GM12878 (cell line): ENCODE data around the gene MALRD1. TPM values are rescaled to one million over a fixed set of nuclear protein-coding genes. Genes with fewer than 3 reads are reported as not detected.

Source experiments
- ATAC-seq: fragments of 200-7000 bp; cut with Tn5 transposase; 3 replicates; pipeline ENCODE4 v1.9.1; 2020; ENCODE audit warnings: mild to moderate bottlenecking, moderate library complexity
- BruUV-seq: library from RNA; stranded (reverse); fragments of 400-500 nt; replicated peaks from 2 replicates; lab custom pipeline; 2021; lab: Mats Ljungman, UMichigan
- CTCF ChIA-PET: fragments of 300-600 bp; sonication (Branson Sonifier 250); formaldehyde crosslinking; extraction: SDS; loops from one replicate; lab custom pipeline; 2021; ENCODE audit warnings: inconsistent platforms; lab: Yijun Ruan, JAX
- POLR2A ChIA-PET: fragments of 350-600 bp; formaldehyde crosslinking; extraction: SDS; loops from one replicate; lab custom pipeline; 2021; ENCODE audit warnings: inconsistent platforms; lab: Charles Lee
- RAD21 ChIA-PET: fragments of 300-600 bp; sonication (Branson Sonifier 250); formaldehyde crosslinking; loops from one replicate; lab custom pipeline; 2023; ENCODE audit warnings: antibody characterized with exemption; ENCODE audit not compliant: unreplicated experiment; lab: Charles Lee
- SMC1A ChIA-PET: fragments of 300-600 bp; sonication (Branson Sonifier 250); formaldehyde crosslinking; loops from one replicate; lab custom pipeline; 2023; ENCODE audit not compliant: unreplicated experiment, uncharacterized antibody; lab: Charles Lee
- DNase-seq: peaks from one replicate; pipeline ENCODE4 v3.0.0-alpha.2; 2011; ENCODE audit warnings: low read depth, low spot score
- FAIRE-seq: peaks from 3 replicates; lab custom pipeline; 2011; peaks lifted over from hg19 to GRCh38; lab: Jason Lieb, UNC
- H2AFZ ChIP-seq: 2 replicates; pipeline ENCODE4 v1.6.0; 2011; ENCODE audit warnings: low read depth, low read length, control low read depth; ENCODE audit not compliant: control insufficient read depth
- H3K27ac ChIP-seq: 2 replicates; pipeline ENCODE4 v1.5.1; 2011; ENCODE audit warnings: control low read depth; ENCODE audit not compliant: control insufficient read depth, insufficient read depth
- H3K27me3 ChIP-seq, 2 experiments: replicated peaks in 1 of 2; 2 replicates each; pipeline versions ENCODE4 v1.6.0 to v1.6.1; 2011; ENCODE audit warnings: low read length in 1 of 2; ENCODE audit not compliant: control insufficient read depth in 2 of 2, insufficient read depth in 2 of 2
- H3K36me3 ChIP-seq, 2 experiments: 2 replicates each; pipeline ENCODE4 v1.5.1; 2011; ENCODE audit warnings: low read length in 1 of 2; ENCODE audit not compliant: control insufficient read depth in 2 of 2, insufficient read depth in 2 of 2
- H3K4me1 ChIP-seq: 2 replicates; pipeline ENCODE4 v1.6.1; 2011; ENCODE audit warnings: mild to moderate bottlenecking, low read length, moderate library complexity, mixed read lengths; ENCODE audit not compliant: control insufficient read depth, insufficient read depth
- H3K4me2 ChIP-seq: 2 replicates; pipeline ENCODE4 v1.6.0; 2011; ENCODE audit warnings: control low read depth; ENCODE audit not compliant: control insufficient read depth, insufficient read depth
- H3K4me3 ChIP-seq: fragments of 200-600 bp; sonication (generic); 2 replicates; pipeline ENCODE4 v1.5.1; 2016
- H3K79me2 ChIP-seq: 2 replicates; pipeline ENCODE4 v1.6.0; 2011; ENCODE audit warnings: low read length; ENCODE audit not compliant: control insufficient read depth, insufficient read depth
- H3K9ac ChIP-seq: 2 replicates; pipeline ENCODE4 v1.8.0; 2011; ENCODE audit warnings: low read length, control low read depth, mixed read lengths; ENCODE audit not compliant: control insufficient read depth, insufficient read depth
- H3K9me3 ChIP-seq: replicated peaks from 3 replicates; pipeline ENCODE4 v1.5.1; 2011; ENCODE audit warnings: mild to moderate bottlenecking, low read length; ENCODE audit not compliant: control insufficient read depth, insufficient read depth
- H4K20me1 ChIP-seq: 2 replicates; pipeline ENCODE4 v1.6.0; 2011; ENCODE audit not compliant: control insufficient read depth, insufficient read depth
- CTCF ChIP-seq, 3 experiments: IDR thresholded peaks in 2 of 3; conservative IDR thresholded peaks in 1 of 3; 2 replicates each; pipeline ENCODE4 v1.5.1; 2011; ENCODE audit warnings: low read depth in 3 of 3, low read length in 3 of 3, mild to moderate bottlenecking in 3 of 3, control low read depth in 2 of 3, moderate library complexity in 2 of 3, inconsistent platforms in 1 of 3, mixed read lengths in 1 of 3; ENCODE audit not compliant: control insufficient read depth in 2 of 3, insufficient read depth in 1 of 3; ENCODE audit errors: extremely low read depth in 1 of 3
- ESRRA ChIP-seq: IDR thresholded peaks from 2 replicates; pipeline ENCODE4 v1.6.1; 2012; ENCODE audit warnings: mild to moderate bottlenecking, low read length, improper control_type of control experiment
- EZH2 ChIP-seq: IDR thresholded peaks from 2 replicates; pipeline ENCODE4 v1.6.1; 2012; ENCODE audit warnings: low read depth, mild to moderate bottlenecking, control low read depth, inconsistent platforms, low read length, borderline replicate concordance; ENCODE audit not compliant: control insufficient read depth
- HDAC6 ChIP-seq: fragments of 200-600 bp; sonication (generic); IDR thresholded peaks from one replicate; pipeline ENCODE4 v1.8.0; 2017; ENCODE audit warnings: antibody characterized with exemption; ENCODE audit not compliant: unreplicated experiment
- JUND ChIP-seq: IDR thresholded peaks from 2 replicates; pipeline ENCODE4 v1.6.1; 2012; ENCODE audit warnings: low read depth, mild to moderate bottlenecking, low read length, improper control_type of control experiment, moderate library complexity
- PKNOX1 ChIP-seq: fragments of 450-650 bp; IDR thresholded peaks from 2 replicates; pipeline ENCODE4 v1.6.1; 2016; ENCODE audit warnings: mild to moderate bottlenecking
- POLR2AphosphoS2 ChIP-seq: IDR thresholded peaks from 2 replicates; pipeline ENCODE4 v1.6.1; 2011; ENCODE audit warnings: low read depth, mild to moderate bottlenecking, low read length, improper control_type of control experiment, moderate library complexity
- RELB ChIP-seq: fragments of 450-650 bp; IDR thresholded peaks from 2 replicates; pipeline ENCODE4 v1.6.1; 2017; ENCODE audit warnings: low read depth, mild to moderate bottlenecking, moderate library complexity
- RFX5 ChIP-seq: IDR thresholded peaks from 2 replicates; pipeline ENCODE4 v1.6.1; 2011; ENCODE audit warnings: low read depth, low read length, improper control_type of control experiment
- SIN3A ChIP-seq: IDR thresholded peaks from 2 replicates; pipeline ENCODE4 v1.6.1; 2012; ENCODE audit warnings: low read depth, low read length, improper control_type of control experiment
- TCF3 ChIP-seq: IDR thresholded peaks from 2 replicates; pipeline ENCODE4 v1.6.1; 2012; ENCODE audit warnings: low read depth, mild to moderate bottlenecking, low read length, borderline replicate concordance; ENCODE audit not compliant: insufficient read depth
- TCF7 ChIP-seq: IDR thresholded peaks from 2 replicates; pipeline ENCODE4 v1.6.1; 2014; ENCODE audit warnings: antibody characterized with exemption, borderline replicate concordance
- ZNF217 ChIP-seq: fragments of 450-650 bp; IDR thresholded peaks from 2 replicates; pipeline ENCODE4 v1.6.1; 2017; ENCODE audit warnings: antibody characterized with exemption, mild to moderate bottlenecking
- ZNF622 ChIP-seq: fragments of 450-650 bp; IDR thresholded peaks from 2 replicates; pipeline ENCODE4 v1.6.1; 2017; ENCODE audit warnings: mild to moderate bottlenecking, inconsistent platforms
- WGBS: methylation state at CpG from one replicate; pipeline ENCODE4 v1.1.6; 2016; ENCODE audit warnings: low lambda C conversion rate; ENCODE audit not compliant: insufficient replicate concordance, insufficient coverage; ENCODE audit errors: missing lambda C conversion rate; 5-methylcytosine and 5-hydroxymethylcytosine counted together
- in situ Hi-C: fragments of 300-500 bp; cut with MboI; formaldehyde crosslinking; loops from 9 replicates; pipeline ENCODE4 v1.14.3; 2018; ENCODE audit warnings: mixed read lengths
- intact Hi-C: fragments of 100-400 bp; cut with micrococcal nuclease; formaldehyde crosslinking; loops from one replicate; pipeline ENCODE4 v1.14.2; 2022; ENCODE audit not compliant: unreplicated experiment
- polyA plus RNA-seq, 11 experiments: library from polyadenylated mRNA; depleted of rRNA in 4 of 11; unstranded in 6 of 11; stranded (reverse) in 5 of 11; fragments of >200 nt; fragmentation: Nextera tagmentation in 4 of 11; fragmentation: Illumina TruSeq in 1 of 11; extraction: Ambion mirVana in 4 of 11; extraction: Trizol in 1 of 11; gene quantifications; 1 replicate in 1 of 11; 2 replicates in 10 of 11; pipeline versions ENCODE4 v1.2.1 to v1.2.3, GENCODE V29; 2011 to 2016; ENCODE audit warnings: inconsistent platforms in 2 of 11, missing spikeins in 2 of 11, low read depth in 1 of 11
- total RNA-seq, 4 experiments: library from RNA; depleted of rRNA in 3 of 4; stranded (reverse); fragments of >200 nt in 3 of 4; fragmentation: Illumina TruSeq in 1 of 4; extraction: Trizol in 1 of 4; gene quantifications; 2 replicates each; pipeline versions ENCODE4 v1.2.1 to v1.2.3, GENCODE V29; 2013 to 2021

The MALRD1 gene
- total and polyA plus RNA-seq, 10 of the 15 experiments (the other 5 are each of a cell fraction or from before 2014, with no cell fraction given), result 0.12 to 6.6 (median 0.26) TPM; not detected in 2

- POLR2A ChIA-PET, result no interaction called here
- RAD21 ChIA-PET, result interaction anchor here (0.6 kb wide), 1 partner anchor 314 kb away, joined by 3 read pairs; no protein-coding TSS in a partner anchor
- no peak for DNase-seq
- BruUV-seq, result no TSS peak
- SMC1A ChIA-PET, result no interaction called here
- no peak for TF ChIP-seq TCF3
- TF ChIP-seq RFX5, result no peak
- no peak for TF ChIP-seq POLR2AphosphoS2
- TF ChIP-seq PKNOX1, result no peak
- no peak for TF ChIP-seq ZNF217
- H3K4me3 ChIP-seq, result no peak overlapping the region
- FAIRE-seq, result no peak
- H3K9ac ChIP-seq, result no peak overlapping the region
- no peak overlapping the region for H2AFZ ChIP-seq
- H3K79me2 ChIP-seq, result no peaks in the 10 kb centered on the region
- H3K36me3 ChIP-seq, result no peaks in the 10 kb centered on the region
- intact Hi-C loops (no loop called here), in situ Hi-C loops (no loop called here)
- no peak overlapping the region for H3K27ac ChIP-seq
- H3K4me1 ChIP-seq, result no peaks in the 10 kb centered on the region
- H3K9me3 ChIP-seq, result no peaks in the 10 kb centered on the region
- H3K27me3 ChIP-seq, result no peaks in the 10 kb centered on the region
- ATAC-seq, result no peak
- CTCF ChIA-PET, result no interaction called here
- H4K20me1 ChIP-seq, result no peaks in the 10 kb centered on the region
- H3K4me2 ChIP-seq, result no peak overlapping the region
- WGBS, result 62% methylated on average over 2 of the region's 2 CpGs
These were observed 683.0 kb downstream of the MALRD1 start for GRCh38 chr10:19731560-19731959.

- no TSS peak for BruUV-seq
- no peak overlapping the region for H3K27ac ChIP-seq
- H3K79me2 ChIP-seq, result no peaks in the 10 kb centered on the region
- no peak overlapping the region for H3K4me3 ChIP-seq
- no peak for DNase-seq
- no peak for FAIRE-seq
- no peak overlapping the region for H3K4me2 ChIP-seq
- no peak overlapping the region for H2AFZ ChIP-seq
- no peak for ATAC-seq
- POLR2A ChIA-PET, result no interaction called here
- H3K36me3 ChIP-seq, result no peaks in the 10 kb centered on the region
- H3K9me3 ChIP-seq, result no peaks in the 10 kb centered on the region
- SMC1A ChIA-PET, result no interaction called here
- 0% methylated on average over 1 of the region's 1 CpG for WGBS
- CTCF ChIA-PET, result no interaction called here
- H3K27me3 ChIP-seq, result no peaks in the 10 kb centered on the region
- intact Hi-C loops (no loop called here), in situ Hi-C loops (no loop called here)
- no peaks in the 10 kb centered on the region for H3K4me1 ChIP-seq
- no peaks in the 10 kb centered on the region for H4K20me1 ChIP-seq
- H3K9ac ChIP-seq, result no peak overlapping the region
- RAD21 ChIA-PET, result no interaction called here
- TF ChIP-seq ESRRA, result no peak
- TF ChIP-seq RELB, result no peak
- no peak for TF ChIP-seq JUND
- no peak for TF ChIP-seq ZNF217
- no peak for TF ChIP-seq HDAC6
- no peak for TF ChIP-seq TCF7
- no peak for TF ChIP-seq EZH2
- no peak for TF ChIP-seq ZNF622
- no peak for TF ChIP-seq CTCF (IDR thresholded peaks at IDR 0.05 in 2 of 3, conservative IDR thresholded peaks at IDR 0.05 in 1 of 3; ENCODE audit: control insufficient read depth in 2 of 3, extremely low read depth in 1 of 3, insufficient read depth in 1 of 3, low read depth in 3 of 3, low read length in 3 of 3)
- TF ChIP-seq SIN3A, result no peak
These were observed 689.8 kb downstream of the MALRD1 start for GRCh38 chr10:19738440-19738839.
